ENCODE measurements around the gene DYNLRB1. TPM values are rescaled to one million over a fixed set of nuclear protein-coding genes. Genes with fewer than 3 reads are reported as not detected.
A peak's percentile ranks its signal among the peaks of the same experiment; 100 is the strongest.

DYNLRB1 gene
- total and polyA plus RNA-seq, 2 of the 13 experiments (the other 11 are each of a cell fraction or from before 2014, with no cell fraction given) = 140 to 244 TPM

DNA sequence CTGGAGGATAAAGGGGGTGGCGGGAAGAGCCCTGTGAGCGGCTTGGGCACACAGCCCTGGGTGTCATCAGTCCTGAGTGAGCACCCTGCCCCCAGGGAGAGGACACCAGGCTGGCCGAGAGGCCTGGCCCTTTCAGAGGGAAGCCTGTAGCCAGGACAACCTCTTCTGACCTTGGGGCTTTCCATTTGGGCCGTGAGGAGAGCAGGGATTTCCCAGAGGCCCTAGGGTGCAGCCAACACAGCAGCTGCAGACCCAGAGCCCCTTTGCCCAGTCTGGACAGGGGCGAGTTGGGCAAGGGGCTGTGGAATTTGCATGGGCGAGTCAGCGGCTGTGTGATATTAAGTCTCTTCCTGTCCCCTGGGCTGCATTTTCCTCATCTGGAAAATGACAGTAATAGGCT is 48.6 kb downstream of the DYNLRB1 start:
- BruUV-seq (replicated peaks) = no TSS peak
- in situ Hi-C loops (cut with HindIII; ENCODE audit: extremely low pct_ligation_motif_present, low pct_unique_long_range_greater_than_20kb) = no loop called here
- H3K4me2 ChIP-seq (ENCODE audit: low read depth, low read length) = no peak overlapping the region
- ATAC-seq = no peak
- no peak for FAIRE-seq
- no peaks in the 10 kb centered on the region for H3K79me2 ChIP-seq (ENCODE audit: insufficient read depth, low read length)
- no peak overlapping the region for H3K4me3 ChIP-seq (replicated peaks in 1 of 3; ENCODE audit: insufficient read depth in 1 of 3, low read depth in 2 of 3, low read length in 3 of 3)
- POLR2A ChIA-PET = no interaction called here
- H3K9ac ChIP-seq (ENCODE audit: insufficient read depth, low read depth, low read length) = no peak overlapping the region
- intact Hi-C loops (cut with micrococcal nuclease; ENCODE audit: unreplicated experiment) = no loop called here
- no peaks in the 10 kb centered on the region for H3K27me3 ChIP-seq (ENCODE audit: control insufficient read depth in 1 of 2, insufficient read depth in 2 of 2, low read length in 2 of 2)
- H3K27ac ChIP-seq (ENCODE audit: extremely low read length, insufficient read depth, low read length) = no peak overlapping the region
- no peaks in the 10 kb centered on the region for H3K9me3 ChIP-seq (ENCODE audit: low read length)
- TF ChIP-seq, protein P1, sequence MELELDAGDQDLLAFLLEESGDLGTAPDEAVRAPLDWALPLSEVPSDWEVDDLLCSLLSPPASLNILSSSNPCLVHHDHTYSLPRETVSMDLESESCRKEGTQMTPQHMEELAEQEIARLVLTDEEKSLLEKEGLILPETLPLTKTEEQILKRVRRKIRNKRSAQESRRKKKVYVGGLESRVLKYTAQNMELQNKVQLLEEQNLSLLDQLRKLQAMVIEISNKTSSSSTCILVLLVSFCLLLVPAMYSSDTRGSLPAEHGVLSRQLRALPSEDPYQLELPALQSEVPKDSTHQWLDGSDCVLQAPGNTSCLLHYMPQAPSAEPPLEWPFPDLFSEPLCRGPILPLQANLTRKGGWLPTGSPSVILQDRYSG (CRISPR knock-in tag; IDR thresholded peaks at IDR 0.05) = no peak
- TF ChIP-seq, protein P2, sequence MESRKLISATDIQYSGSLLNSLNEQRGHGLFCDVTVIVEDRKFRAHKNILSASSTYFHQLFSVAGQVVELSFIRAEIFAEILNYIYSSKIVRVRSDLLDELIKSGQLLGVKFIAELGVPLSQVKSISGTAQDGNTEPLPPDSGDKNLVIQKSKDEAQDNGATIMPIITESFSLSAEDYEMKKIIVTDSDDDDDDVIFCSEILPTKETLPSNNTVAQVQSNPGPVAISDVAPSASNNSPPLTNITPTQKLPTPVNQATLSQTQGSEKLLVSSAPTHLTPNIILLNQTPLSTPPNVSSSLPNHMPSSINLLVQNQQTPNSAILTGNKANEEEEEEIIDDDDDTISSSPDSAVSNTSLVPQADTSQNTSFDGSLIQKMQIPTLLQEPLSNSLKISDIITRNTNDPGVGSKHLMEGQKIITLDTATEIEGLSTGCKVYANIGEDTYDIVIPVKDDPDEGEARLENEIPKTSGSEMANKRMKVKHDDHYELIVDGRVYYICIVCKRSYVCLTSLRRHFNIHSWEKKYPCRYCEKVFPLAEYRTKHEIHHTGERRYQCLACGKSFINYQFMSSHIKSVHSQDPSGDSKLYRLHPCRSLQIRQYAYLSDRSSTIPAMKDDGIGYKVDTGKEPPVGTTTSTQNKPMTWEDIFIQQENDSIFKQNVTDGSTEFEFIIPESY (CRISPR knock-in tag; IDR thresholded peaks at IDR 0.05) = peak; percentile 37; the same call in 1 of the 2 replicates
- TF ChIP-seq, protein P3, sequence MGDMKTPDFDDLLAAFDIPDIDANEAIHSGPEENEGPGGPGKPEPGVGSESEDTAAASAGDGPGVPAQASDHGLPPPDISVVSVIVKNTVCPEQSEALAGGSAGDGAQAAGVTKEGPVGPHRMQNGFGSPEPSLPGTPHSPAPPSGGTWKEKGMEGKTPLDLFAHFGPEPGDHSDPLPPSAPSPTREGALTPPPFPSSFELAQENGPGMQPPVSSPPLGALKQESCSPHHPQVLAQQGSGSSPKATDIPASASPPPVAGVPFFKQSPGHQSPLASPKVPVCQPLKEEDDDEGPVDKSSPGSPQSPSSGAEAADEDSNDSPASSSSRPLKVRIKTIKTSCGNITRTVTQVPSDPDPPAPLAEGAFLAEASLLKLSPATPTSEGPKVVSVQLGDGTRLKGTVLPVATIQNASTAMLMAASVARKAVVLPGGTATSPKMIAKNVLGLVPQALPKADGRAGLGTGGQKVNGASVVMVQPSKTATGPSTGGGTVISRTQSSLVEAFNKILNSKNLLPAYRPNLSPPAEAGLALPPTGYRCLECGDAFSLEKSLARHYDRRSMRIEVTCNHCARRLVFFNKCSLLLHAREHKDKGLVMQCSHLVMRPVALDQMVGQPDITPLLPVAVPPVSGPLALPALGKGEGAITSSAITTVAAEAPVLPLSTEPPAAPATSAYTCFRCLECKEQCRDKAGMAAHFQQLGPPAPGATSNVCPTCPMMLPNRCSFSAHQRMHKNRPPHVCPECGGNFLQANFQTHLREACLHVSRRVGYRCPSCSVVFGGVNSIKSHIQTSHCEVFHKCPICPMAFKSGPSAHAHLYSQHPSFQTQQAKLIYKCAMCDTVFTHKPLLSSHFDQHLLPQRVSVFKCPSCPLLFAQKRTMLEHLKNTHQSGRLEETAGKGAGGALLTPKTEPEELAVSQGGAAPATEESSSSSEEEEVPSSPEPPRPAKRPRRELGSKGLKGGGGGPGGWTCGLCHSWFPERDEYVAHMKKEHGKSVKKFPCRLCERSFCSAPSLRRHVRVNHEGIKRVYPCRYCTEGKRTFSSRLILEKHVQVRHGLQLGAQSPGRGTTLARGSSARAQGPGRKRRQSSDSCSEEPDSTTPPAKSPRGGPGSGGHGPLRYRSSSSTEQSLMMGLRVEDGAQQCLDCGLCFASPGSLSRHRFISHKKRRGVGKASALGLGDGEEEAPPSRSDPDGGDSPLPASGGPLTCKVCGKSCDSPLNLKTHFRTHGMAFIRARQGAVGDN (CRISPR knock-in tag; IDR thresholded peaks at IDR 0.05) = peak; percentile 51
- TF ChIP-seq SMC3 (IDR thresholded peaks at IDR 0.05; ENCODE audit: low read length) (no peak), ZC3H13 (CRISPR knock-in tag; IDR thresholded peaks at IDR 0.05) (no peak), HOXA7 (CRISPR knock-in tag; IDR thresholded peaks at IDR 0.05) (no peak), ZNF549 (CRISPR knock-in tag; IDR thresholded peaks at IDR 0.05) (no peak), ZFX (CRISPR knock-in tag; IDR thresholded peaks at IDR 0.05; ENCODE audit: low read depth) (no peak), KAT2B (IDR thresholded peaks at IDR 0.05; ENCODE audit: borderline replicate concordance, low read depth, low read length) (no peak), ZNF441 (CRISPR knock-in tag; IDR thresholded peaks at IDR 0.05; ENCODE audit: borderline replicate concordance) (no peak), ZMAT3 (CRISPR knock-in tag; conservative IDR thresholded peaks at IDR 0.05) (no peak), KDM2A (CRISPR knock-in tag; IDR thresholded peaks at IDR 0.05; ENCODE audit: borderline replicate concordance, low read depth) (no peak), ISX (CRISPR knock-in tag; conservative IDR thresholded peaks at IDR 0.05) (no peak)
- TF ChIP-seq, protein P4, sequence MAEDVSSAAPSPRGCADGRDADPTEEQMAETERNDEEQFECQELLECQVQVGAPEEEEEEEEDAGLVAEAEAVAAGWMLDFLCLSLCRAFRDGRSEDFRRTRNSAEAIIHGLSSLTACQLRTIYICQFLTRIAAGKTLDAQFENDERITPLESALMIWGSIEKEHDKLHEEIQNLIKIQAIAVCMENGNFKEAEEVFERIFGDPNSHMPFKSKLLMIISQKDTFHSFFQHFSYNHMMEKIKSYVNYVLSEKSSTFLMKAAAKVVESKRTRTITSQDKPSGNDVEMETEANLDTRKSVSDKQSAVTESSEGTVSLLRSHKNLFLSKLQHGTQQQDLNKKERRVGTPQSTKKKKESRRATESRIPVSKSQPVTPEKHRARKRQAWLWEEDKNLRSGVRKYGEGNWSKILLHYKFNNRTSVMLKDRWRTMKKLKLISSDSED (CRISPR knock-in tag; IDR thresholded peaks at IDR 0.05) = no peak
- TF ChIP-seq, protein P5, sequence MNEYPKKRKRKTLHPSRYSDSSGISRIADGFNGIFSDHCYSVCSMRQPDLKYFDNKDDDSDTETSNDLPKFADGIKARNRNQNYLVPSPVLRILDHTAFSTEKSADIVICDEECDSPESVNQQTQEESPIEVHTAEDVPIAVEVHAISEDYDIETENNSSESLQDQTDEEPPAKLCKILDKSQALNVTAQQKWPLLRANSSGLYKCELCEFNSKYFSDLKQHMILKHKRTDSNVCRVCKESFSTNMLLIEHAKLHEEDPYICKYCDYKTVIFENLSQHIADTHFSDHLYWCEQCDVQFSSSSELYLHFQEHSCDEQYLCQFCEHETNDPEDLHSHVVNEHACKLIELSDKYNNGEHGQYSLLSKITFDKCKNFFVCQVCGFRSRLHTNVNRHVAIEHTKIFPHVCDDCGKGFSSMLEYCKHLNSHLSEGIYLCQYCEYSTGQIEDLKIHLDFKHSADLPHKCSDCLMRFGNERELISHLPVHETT (CRISPR knock-in tag; conservative IDR thresholded peaks at IDR 0.05) = no peak
- 91% methylated on average over 7 of the region's 7 CpGs for WGBS (ENCODE audit: low lambda C conversion rate)
- H2AFZ ChIP-seq (ENCODE audit: low read length) = no peak overlapping the region
- peaks cover 7% of the 10 kb centered on the region; the same call in 1 of the 2 replicates for H3K4me1 ChIP-seq (ENCODE audit: insufficient read depth, low read length)
- H3K36me3 ChIP-seq (replicated peaks in 1 of 2; ENCODE audit: control insufficient read depth in 1 of 2, insufficient read depth in 2 of 2, low read length in 2 of 2) = peaks cover 28 to 48% of the 10 kb centered on the region in 2 experiments
- CTCF ChIA-PET (ENCODE audit: low intra/inter-chr PET ratio, low total read pairs) = no interaction called here
- DNase-seq (ENCODE audit: low spot score) = no peak
- no peaks in the 10 kb centered on the region for H4K20me1 ChIP-seq (ENCODE audit: insufficient read depth, low read length)

Data from HepG2 (cell line).